Erythroblast (primary cell): Measurements from ENCODE around the gene TXNL4A.

Experiments
- GATA1 ChIP-seq: IDR thresholded peaks from 2 replicates; pipeline ENCODE4 v1.6.1; 2011; ENCODE audit warnings: low read depth, mild to moderate bottlenecking, control low read depth, low read length, moderate library complexity
- POLR2A ChIP-seq: IDR thresholded peaks from 2 replicates; pipeline ENCODE4 v1.6.1; 2011; ENCODE audit warnings: mild to moderate bottlenecking, low read length

DNA sequence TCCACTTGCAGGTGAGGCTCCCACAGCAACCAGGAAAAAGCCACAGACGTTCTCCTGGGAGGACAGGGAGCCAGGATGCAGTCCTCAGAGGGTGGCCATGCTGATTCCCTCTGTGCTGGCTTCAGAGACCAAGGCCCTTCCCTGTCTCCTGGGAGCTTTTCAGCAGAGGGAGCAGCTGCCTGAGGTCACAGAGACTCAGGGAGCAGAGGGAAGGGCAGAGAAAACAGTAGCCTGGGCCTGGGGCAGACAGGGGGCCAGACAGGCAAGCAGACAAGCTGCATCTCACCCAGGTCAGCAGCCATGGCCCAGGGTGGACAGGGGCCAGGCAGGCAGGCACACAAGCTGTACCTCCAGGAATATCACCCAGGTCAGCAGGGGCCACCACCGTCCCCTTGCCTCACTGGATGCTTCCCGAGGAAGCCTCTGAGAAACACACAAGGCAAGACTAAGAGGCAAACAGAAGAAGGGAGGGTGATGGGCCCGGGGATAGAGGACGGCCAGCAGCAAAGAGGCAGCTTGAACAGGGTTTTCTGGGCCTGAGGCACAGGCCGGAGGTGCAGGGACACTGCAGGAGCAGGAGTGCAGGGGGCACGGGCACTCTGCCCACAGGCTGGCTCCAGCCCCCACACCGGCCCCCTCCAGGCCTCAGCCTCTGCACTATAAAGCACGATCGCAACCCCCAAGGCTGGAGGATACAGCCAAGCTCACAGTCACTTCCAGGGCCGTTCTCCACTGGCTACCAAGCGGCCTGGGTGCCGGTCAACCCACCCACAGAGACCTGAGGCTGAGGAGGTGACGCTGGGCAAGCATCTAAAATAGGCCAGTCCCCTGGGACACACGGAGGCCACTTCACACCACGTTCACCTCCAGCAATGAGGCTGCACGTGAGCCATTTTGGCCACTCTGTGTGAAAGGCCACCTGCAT, 43.0 kb downstream of the TXNL4A start:
- TF ChIP-seq POLR2A (no peak), GATA1 (no peak)
